PC-3 (cell line): Measurements from ENCODE around the gene EMSY. TPM values are rescaled to one million over a fixed set of nuclear protein-coding genes. Genes with fewer than 3 reads are reported as not detected.

ENCODE experiments used
- ATAC-seq: fragments of 200-7000 bp; cut with Tn5 transposase; 2 replicates; pipeline ENCODE4 v1.9.1; 2020; ENCODE audit warnings: mild to moderate bottlenecking, moderate library complexity
- BruUV-seq: library from RNA; stranded (reverse); fragments of 400-500 nt; replicated peaks from 2 replicates; lab custom pipeline; 2021; lab: Mats Ljungman, UMichigan
- CTCF ChIA-PET: fragments of 300-600 bp; sonication (Branson Sonifier 250); formaldehyde crosslinking; loops from one replicate; lab custom pipeline; 2022; ENCODE audit warnings: antibody characterized with exemption; lab: Charles Lee
- POLR2A ChIA-PET: fragments of 300-600 bp; sonication (Branson Sonifier 250); formaldehyde crosslinking; loops from one replicate; lab custom pipeline; 2022; ENCODE audit warnings: antibody characterized with exemption; ENCODE audit not compliant: unreplicated experiment; lab: Charles Lee
- DNase-seq: peaks from one replicate; pipeline ENCODE4 v3.0.0-alpha.2; 2015
- H2AFZ ChIP-seq: fragments of 300-600 bp; sonication (generic); 2 replicates; pipeline ENCODE4 v1.6.0; 2016; ENCODE audit warnings: antibody characterized with exemption, low read length
- H3F3A ChIP-seq: fragments of 300-600 bp; sonication (generic); one replicate; pipeline ENCODE4 v1.6.0; 2017; ENCODE audit warnings: antibody characterized with exemption, low read length, control low read depth, mild to moderate bottlenecking; ENCODE audit not compliant: unreplicated experiment
- H3K27ac ChIP-seq: fragments of 300-600 bp; sonication (generic); 2 replicates; pipeline ENCODE4 v1.5.1; 2016; ENCODE audit warnings: mild to moderate bottlenecking, low read length
- H3K27me3 ChIP-seq: fragments of 300-600 bp; sonication (generic); 2 replicates; pipeline ENCODE4 v1.6.1; 2016; ENCODE audit warnings: low read length, mixed read lengths
- H3K36me3 ChIP-seq: fragments of 300-600 bp; sonication (generic); 2 replicates; pipeline ENCODE4 v1.6.1; 2016; ENCODE audit warnings: low read depth, mixed run types, low read length, mixed read lengths
- H3K4me1 ChIP-seq: fragments of 300-600 bp; sonication (generic); 2 replicates; pipeline ENCODE4 v1.5.1; 2016; ENCODE audit warnings: low read length; ENCODE audit not compliant: insufficient read depth
- H3K4me2 ChIP-seq: fragments of 300-600 bp; sonication (generic); 2 replicates; pipeline ENCODE4 v1.6.0; 2016; ENCODE audit warnings: low read length
- H3K4me3 ChIP-seq: fragments of 300-600 bp; sonication (generic); 2 replicates; pipeline ENCODE4 v1.5.1; 2016; ENCODE audit warnings: mild to moderate bottlenecking, low read length, mixed read lengths
- H3K79me2 ChIP-seq: fragments of 300-600 bp; sonication (generic); 2 replicates; pipeline ENCODE4 v1.6.1; 2017; ENCODE audit warnings: low read length, mixed read lengths
- H3K9ac ChIP-seq: fragments of 300-600 bp; sonication (generic); 2 replicates; pipeline ENCODE4 v1.6.0; 2016; ENCODE audit warnings: mild to moderate bottlenecking, low read length
- H3K9me2 ChIP-seq: fragments of 300-600 bp; sonication (generic); replicated peaks from 2 replicates; pipeline ENCODE4 v1.6.1; 2016; ENCODE audit warnings: mixed run types, low read length, mixed read lengths
- H3K9me3 ChIP-seq: fragments of 300-600 bp; sonication (generic); 2 replicates; pipeline ENCODE4 v1.6.1; 2016; ENCODE audit warnings: low read length, mixed read lengths
- H4K20me1 ChIP-seq: fragments of 300-600 bp; sonication (generic); 2 replicates; pipeline ENCODE4 v1.6.1; 2016; ENCODE audit warnings: low read length, mixed read lengths
- CTCF ChIP-seq: fragments of 300-600 bp; sonication (generic); conservative IDR thresholded peaks from 2 replicates; pipeline ENCODE4 v1.5.1; 2017; ENCODE audit warnings: antibody characterized with exemption, low read depth, mild to moderate bottlenecking, low read length
- EZH2 ChIP-seq: fragments of 300-600 bp; sonication (generic); IDR thresholded peaks from one replicate; pipeline ENCODE4 v1.6.1; 2017; ENCODE audit warnings: antibody characterized with exemption, mild to moderate bottlenecking, low read length; ENCODE audit not compliant: unreplicated experiment
- EZH2phosphoT487 ChIP-seq: fragments of 300-600 bp; sonication (generic); IDR thresholded peaks from 2 replicates; pipeline ENCODE4 v1.6.1; 2018; ENCODE audit warnings: mild to moderate bottlenecking, antibody characterized with exemption, low read length, borderline replicate concordance
- intact Hi-C: fragments of 100-400 bp; cut with micrococcal nuclease; formaldehyde crosslinking; loops from 2 replicates; pipeline ENCODE4 v1.9.0; 2023
- total RNA-seq: library from RNA; depleted of rRNA; stranded (reverse); fragments of >200 nt; gene quantifications from 2 replicates; pipeline ENCODE4 v1.2.3, GENCODE V29; 2014

EMSY gene
- total RNA-seq, 1 experiment from 2014 or later: 51.1 TPM

- Histone ChIP-seq H3K9me2 (no peaks in the 10 kb centered on the region), H3K4me3 (peak overlapping the region; percentile 81), H3K36me3 (peaks cover 23% of the 10 kb centered on the region; the same call in 1 of the 2 replicates), H3K79me2 (peaks cover 72% of the 10 kb centered on the region), H3K27me3 (no peaks in the 10 kb centered on the region), H3F3A (no peaks in the 10 kb centered on the region), H3K4me1 (peaks cover 13% of the 10 kb centered on the region), H3K9me3 (no peaks in the 10 kb centered on the region), H2AFZ (peak overlapping the region; percentile 90), H3K4me2 (peak overlapping the region; percentile 88), H4K20me1 (no peaks in the 10 kb centered on the region; the same call in 1 of the 2 replicates), H3K9ac (peak overlapping the region; percentile 94), H3K27ac (peak overlapping the region; percentile 66)
- ChIA-PET POLR2A (interaction anchor here (0.6 kb wide), 2 partner anchors 456 to 1005 kb away, joined by 5 to 7 read pairs; no protein-coding TSS in a partner anchor), CTCF (no interaction called here)
- TF ChIP-seq CTCF: no peak
- TF ChIP-seq EZH2: no peak
- no peak for TF ChIP-seq EZH2phosphoT487
- TSS peak; percentile 56 for BruUV-seq
- intact Hi-C loops: loop anchor here (10.0 kb wide), 1 partner anchor 631 kb away; the partner anchor contains the start of gene UVRAG
- DNase-seq (peak; percentile 91), ATAC-seq (peak; percentile 67)
These were observed 585 bp downstream of the EMSY start for GRCh38 chr11:76445121-76446084.

GRCh38 chr11:76448506-76448905, 3.7 kb downstream of the EMSY start:
- Histone ChIP-seq H3K4me2 (no peak overlapping the region), H4K20me1 (no peaks in the 10 kb centered on the region; the same call in 1 of the 2 replicates), H3K9me3 (no peaks in the 10 kb centered on the region), H3K4me1 (peaks cover 8% of the 10 kb centered on the region), H3K36me3 (peaks cover 49% of the 10 kb centered on the region; the same call in 1 of the 2 replicates), H3F3A (no peaks in the 10 kb centered on the region), H3K27ac (no peak overlapping the region), H3K9me2 (no peaks in the 10 kb centered on the region), H3K79me2 (peaks cover 75% of the 10 kb centered on the region), H3K4me3 (no peak overlapping the region), H3K9ac (no peak overlapping the region), H2AFZ (no peak overlapping the region), H3K27me3 (no peaks in the 10 kb centered on the region)
- ChIA-PET POLR2A (no interaction called here), CTCF (interaction anchor here (0.6 kb wide), 1 partner anchor 354 kb away, joined by 4 read pairs; no protein-coding TSS in a partner anchor)
- DNase-seq (no peak), ATAC-seq (no peak)
- intact Hi-C loops: loop anchor here (10.0 kb wide), 1 partner anchor 634 kb away; the partner anchor contains the start of gene UVRAG
- no peak for TF ChIP-seq EZH2
- no peak for TF ChIP-seq EZH2phosphoT487
- no TSS peak for BruUV-seq

- H3K9ac ChIP-seq: no peak overlapping the region
- H3K27me3 ChIP-seq: no peaks in the 10 kb centered on the region
- H3K9me3 ChIP-seq: no peaks in the 10 kb centered on the region
- no peak overlapping the region for H3K4me3 ChIP-seq
- peaks cover 19% of the 10 kb centered on the region for H3K4me1 ChIP-seq
- TF ChIP-seq EZH2phosphoT487 (no peak), CTCF (no peak), EZH2 (no peak)
- intact Hi-C loops: no loop called here
- ChIA-PET POLR2A (no interaction called here), CTCF (no interaction called here)
- peak; percentile 15 for DNase-seq
- peaks cover 60% of the 10 kb centered on the region; the same call in 1 of the 2 replicates for H3K36me3 ChIP-seq
- no peak overlapping the region for H2AFZ ChIP-seq
- no peak overlapping the region for H3K4me2 ChIP-seq
- H3F3A ChIP-seq: no peaks in the 10 kb centered on the region
- no TSS peak for BruUV-seq
- H3K9me2 ChIP-seq: no peaks in the 10 kb centered on the region
- peaks cover 32% of the 10 kb centered on the region for H3K79me2 ChIP-seq
- H3K27ac ChIP-seq: no peak overlapping the region
- peak; percentile 83 for ATAC-seq
- H4K20me1 ChIP-seq: no peaks in the 10 kb centered on the region
These were observed 8.4 kb downstream of the EMSY start for GRCh38 chr11:76453248-76453647.
